ENCODE measurements around the gene CCL21.

The CCL21 gene

DNA sequence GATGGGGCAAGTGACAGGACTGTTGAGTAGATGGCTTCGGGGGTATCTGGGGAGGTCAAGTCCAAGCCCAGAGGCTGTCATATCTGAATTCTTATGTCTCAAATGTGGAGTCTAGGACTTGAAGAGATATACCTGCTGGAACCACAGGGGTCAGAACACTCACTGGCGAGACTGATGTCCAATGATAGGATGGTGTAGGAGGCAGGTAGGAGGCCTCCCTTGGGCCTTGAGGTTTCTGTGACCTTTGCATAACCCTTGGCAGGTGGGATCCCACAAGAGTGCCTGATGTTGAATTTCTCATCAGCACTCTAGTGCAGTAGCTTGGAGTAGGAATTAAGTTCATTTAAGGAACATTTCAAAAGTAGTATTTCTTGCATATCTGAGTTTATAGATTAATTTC is 2.8 kb downstream of the CCL21 start:
- DNase-seq, result no peak

DNA sequence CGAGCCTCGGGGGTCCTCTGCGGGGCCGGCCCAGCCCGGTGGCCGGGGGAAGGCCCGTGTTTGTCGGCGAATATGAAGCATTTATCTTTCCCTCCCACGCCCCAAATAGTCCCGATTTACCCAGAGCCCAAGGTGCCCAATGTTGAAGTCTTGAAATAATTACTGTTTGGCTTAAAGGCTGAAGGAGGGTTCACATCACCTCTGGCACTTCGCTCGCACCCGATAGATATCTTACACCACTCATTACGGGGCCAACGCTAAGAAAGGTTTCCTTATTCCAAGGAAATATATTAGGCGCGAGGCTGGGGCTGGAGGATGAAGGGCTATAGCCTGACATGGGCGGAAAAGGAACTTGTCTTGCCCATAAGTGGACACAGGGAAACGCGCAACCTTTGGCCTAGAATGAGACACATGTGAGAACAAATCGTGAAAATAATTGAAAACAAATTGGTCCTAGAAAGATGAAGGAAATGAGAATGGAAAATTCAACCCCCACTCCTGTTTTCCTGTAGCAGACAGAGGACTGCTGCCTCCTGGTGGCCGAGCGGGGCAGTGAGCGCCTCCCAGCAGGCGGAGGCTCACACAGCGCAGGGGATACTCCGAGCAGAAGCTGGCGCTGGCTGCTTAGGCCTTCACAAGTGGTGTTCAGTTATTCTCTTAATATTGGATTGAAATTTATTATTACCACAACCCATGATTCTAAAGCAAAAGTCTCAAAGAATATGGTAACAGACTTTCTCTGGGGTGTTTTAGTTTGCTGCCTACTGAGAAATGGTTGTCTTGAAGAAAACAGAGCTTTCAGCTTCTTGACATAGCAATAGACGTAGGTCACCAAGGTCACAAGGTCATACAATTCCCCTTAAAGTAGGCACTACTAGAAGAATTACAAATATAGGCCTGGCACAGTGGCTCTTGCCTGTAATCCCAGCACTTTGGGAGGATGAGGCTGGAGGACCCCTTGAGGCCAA is 7.9 kb downstream of the CCL21 start:
- peak; percentile 81 to 92 (median 86) for DNase-seq

DNA sequence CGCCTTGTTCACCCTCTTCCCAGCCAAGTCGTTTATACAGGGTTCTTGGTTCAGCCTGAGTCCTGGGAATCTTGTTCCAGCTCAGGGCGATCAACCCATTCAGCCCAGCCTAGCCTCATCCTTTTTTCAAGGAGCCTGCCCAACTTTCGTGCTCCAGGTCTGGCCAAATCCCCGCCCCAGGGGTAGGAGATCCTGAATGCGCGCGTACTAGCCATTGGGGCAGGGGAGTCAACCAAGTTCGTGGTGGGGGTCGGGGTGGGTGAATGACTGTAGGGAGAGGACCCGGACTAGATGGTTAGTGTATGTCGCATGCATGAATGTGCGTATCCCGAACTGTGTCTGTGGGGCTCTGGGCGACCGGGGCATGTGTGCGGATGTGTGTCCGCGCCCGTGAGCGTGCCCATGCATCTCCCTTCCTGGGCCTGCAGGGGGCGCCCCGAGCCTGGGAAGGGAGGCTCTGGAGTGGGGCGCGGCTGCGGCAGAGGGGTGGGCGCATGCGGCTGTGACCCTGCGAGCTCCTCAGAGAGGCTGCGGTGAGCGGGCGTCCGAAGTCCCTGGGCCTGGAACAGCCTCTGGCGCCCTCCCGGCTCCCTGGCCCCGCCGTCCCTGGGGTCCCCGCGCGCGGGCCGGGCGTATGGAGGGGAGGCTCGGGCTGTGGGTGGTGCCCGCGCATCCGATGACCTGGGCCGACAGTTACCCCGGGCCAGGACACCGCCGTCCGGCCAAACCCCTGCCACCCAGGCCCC is 8.7 kb downstream of the CCL21 start:
- DNase-seq, result peak; percentile 73 to 86 (median 82)

DNA sequence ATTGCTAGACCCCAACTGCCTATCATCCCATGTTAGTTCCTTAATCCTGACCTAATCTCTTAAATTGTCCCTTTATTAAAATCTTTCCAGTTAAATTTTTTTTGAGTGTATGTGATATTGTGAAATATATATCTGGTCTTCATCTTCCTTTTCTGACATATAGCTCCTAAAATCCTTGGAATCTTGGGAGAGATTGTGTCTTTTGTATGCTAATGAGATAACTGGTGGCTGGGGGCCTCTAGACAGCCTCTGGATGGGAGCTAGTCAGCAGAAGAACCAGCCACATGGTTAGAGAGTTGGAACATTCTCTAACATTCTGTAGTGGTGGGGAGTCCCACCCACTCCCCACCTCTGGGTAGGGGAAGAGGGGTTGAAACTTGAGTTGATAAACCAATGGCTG is 15.1 kb downstream of the CCL21 start:
- no peak for DNase-seq

DNA sequence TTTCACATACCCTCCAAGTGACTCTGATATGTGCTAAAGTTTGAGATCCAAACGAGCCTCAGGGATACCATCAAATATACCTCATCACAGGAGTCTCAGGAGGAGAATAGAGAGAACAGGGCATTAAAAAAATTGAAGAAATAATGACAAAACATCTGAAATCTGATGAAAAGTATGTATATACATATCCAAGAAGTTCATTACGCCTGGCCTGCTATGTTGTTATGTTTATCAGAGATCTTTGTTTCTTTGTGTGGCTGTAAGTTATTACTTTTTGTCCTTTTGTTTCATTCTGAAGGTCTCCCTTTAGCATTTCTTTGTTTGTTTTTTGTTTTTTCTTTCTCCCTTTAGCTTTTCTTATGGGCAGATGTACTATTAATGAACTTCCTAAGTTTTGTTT is 16.4 kb downstream of the CCL21 start:
- DNase-seq, result no peak

DNA sequence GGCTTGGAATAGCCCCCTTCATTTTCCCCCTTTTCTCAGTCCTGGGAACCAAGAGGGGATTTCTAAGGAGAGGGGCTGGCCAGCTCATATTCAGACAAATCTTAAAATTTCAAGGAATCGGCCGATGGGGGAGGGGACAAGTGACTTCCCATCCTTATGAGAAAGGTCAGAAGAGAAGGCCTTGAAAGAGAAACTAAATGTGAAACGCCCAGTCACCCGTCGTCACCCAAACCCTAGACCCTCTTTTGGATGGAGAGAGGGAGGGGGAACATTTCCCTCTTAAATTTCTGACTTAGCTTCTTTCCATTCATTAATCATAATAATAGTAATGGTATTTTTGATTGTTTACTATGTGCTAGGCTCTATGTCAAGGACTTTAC is 18.0 kb downstream of the CCL21 start:
- DNase-seq, result peak in 2 of 4 experiments; percentile 18 to 22

DNA sequence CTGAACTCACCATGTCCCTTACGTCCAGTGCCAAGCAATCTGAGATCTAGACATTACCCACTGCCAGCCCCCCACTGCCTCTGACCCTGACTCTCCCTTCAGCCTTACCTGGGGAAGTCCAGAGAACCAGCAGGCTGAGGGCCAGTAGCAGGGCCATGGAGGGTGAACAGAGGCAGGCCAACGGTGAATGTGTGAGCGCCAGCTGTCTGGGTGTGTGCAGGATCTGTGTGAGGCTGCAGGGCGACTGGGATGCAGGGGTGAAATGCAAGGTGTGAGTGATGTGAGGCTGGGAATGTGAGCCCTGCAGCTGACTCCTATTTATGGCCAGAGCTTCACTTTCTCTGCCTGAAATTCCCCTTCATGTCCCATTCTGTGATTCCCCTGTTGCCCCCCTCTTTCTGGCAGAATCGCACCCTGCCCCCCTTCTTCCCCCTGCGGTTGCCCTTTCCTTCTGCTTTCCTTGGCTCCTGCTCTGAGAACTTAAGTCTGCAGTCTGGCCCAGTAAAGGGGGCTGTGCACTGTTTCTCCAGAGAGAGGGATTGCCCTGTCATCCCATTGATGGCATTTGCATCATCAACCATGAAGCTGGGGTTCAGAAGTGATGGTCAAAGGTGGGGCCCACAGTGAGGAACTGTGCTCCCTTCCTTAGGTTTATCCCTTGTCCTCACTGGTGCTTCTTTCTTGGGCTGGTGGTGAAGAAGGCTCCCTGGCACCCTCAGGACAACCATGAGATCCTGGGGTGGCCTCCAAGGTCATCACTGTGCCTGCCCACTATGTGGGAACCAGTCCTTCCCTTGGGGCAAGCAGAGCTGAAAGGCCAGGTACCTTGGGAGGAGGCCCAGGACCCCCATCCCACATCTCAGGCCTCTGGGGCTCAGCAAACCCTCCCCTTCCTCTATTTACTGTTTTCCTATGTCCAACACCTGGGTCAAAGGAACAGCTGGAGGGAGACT is 18.7 kb downstream of the CCL21 start, which contains the start of gene CCL19:
Gene CCL19 (minus strand): TSS at position 294 of the 953 bp plus-strand sequence. CDS start 137 bp downstream, at position 157.
- peak; percentile 23 to 60 (median 47) for DNase-seq

DNA sequence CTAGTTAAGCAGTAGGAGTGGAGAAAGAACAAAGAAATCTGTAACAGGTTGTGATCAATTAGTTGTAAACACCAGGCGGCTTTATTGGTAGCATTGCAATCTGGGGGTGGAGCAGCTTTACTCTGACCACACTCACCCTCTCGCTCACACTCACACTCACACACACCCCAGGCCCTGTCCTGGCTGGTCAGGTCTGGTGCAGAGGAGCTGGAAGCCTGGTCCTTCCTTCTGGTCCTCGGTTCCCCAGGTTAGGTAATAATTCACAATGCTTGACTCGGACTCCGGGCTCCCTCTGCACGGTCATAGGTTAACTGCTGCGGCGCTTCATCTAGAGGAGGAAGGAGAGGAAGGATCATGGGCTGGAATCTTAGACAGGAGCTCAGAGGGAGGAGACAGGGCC is 20.4 kb downstream of the CCL21 start:
- no peak for DNase-seq

DNA sequence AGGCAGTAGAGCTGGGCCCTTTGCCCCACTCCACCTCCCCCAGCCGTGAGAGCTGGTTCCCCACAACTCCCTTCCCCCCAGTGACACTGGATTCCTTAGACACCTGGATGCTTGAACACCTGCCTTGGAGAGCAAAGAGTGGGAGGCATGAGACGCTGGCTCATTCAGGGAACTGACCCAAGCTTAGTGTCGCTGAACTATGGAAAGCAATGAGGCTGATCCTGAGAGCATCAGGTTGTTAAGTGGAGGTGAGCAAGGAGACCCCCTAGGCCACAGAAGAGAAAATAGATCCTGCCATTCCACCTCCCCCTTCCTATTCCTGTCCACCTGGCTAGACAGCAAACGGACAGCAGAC is 20.8 kb downstream of the CCL21 start:
- no peak for DNase-seq

DNA sequence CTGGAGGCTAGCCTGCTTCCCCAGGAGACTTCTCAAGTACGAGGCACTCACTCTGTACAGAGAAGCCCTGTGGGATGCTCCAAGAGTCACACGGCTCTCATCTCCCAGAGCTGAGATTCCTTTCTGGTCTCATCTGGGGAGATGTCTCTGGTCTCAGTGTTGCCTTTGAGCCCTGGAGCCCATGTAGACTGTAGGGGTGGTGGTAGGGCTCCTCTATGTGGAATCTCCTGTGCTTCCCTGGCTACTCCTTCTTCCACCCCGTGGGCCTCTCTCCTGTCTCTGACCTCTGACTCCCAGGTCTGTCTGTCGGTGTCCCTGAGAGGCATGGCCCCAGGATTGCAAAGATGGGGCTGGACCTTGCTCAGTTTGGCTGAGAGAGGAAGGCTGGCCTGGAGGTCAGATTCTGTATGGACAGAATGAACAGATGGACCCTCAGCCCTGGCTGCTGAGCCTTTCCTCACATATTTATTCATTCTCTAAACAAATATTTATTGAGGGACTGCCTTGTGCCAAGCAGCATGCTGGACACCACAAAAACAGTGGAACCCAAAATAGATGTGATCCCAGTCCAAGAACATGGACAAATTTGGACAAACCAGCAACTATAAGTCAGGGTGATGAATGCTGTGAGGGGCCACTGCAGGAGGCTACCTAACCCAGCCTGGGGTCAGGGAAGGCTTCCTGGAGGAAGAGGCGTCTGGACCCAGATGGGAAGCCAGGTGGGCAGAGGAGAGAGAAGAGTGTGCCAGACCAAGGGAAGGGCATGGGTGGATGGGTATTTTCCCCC is 21.4 kb downstream of the CCL21 start:
- no peak for DNase-seq

DNA sequence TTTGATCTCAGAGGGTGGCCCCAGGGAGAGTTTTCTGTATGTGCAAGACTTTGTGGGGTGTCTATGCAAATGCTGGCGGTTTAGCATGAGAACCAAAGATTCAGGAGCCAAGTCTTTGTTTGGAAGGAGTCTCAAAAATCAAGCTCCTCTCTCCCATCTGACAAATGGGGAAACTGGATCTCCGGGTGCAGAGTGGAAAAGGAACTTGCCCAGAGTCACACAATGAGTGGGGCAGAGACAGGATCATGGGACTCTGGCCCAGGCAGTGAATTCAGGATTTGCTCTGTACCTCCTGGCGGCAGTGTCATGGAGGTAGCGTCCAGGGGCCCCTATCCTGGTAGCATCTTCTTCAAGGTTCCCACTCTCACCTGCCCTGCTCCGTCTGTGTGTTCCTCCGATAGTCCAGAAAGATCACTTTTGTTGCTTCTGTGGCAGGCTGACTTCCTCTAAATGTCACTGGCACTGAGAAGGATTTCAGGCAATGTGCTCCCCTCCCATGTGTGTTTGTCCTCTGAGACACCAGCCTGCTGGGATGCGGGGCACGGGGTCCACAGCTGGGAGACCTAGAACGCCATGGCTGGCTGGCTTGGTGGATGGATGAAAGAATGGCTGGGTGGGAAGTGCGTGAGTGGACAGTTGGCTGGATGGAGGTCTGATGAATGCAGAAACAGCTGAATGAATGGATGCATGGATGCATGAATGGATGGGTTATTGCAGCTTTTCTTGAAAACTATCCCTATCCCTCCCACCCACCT is 22.5 kb downstream of the CCL21 start:
- DNase-seq, result peak; percentile 47 to 68 (median 58)

DNA sequence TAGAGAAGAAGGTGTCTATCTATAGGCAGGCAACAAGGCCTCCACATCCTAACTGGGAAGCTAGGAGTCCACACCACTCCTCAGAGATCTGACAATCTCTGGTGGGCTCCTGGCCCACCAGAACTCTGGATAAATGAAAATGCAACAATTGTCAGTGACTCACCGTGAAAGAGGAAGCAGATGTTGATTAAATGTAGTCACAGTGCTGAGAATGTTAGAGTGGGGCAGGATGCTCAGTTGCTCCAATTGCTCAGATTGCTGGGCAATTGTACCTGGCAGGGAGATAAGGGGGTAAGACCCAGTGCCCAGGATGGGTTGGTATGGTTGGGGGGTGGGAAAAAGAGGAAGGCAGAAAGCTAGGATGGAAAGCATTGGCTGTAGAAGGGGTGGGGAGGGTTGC is 23.2 kb downstream of the CCL21 start:
- DNase-seq, result peak; percentile 15 to 58 (median 36)

DNA sequence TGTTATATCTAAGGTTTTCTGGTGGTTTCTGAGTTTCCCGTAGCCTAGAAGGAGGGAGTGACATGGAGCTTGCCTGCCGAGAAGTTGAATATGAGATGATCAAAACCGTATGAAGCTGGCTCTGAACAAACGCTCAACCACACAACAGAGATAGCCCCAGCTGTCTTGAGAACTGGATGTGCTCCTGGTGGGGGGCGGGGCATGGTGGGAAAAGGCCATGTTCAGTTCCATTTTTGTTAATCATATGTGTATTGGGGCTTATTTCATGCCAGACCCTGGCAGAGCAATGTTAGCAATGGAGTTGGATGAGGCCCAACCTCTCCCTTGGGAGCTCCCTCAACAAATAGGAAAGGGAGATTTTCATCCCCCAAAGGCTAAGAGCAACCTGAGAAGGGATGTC is 23.7 kb downstream of the CCL21 start:
- no peak for DNase-seq

DNA sequence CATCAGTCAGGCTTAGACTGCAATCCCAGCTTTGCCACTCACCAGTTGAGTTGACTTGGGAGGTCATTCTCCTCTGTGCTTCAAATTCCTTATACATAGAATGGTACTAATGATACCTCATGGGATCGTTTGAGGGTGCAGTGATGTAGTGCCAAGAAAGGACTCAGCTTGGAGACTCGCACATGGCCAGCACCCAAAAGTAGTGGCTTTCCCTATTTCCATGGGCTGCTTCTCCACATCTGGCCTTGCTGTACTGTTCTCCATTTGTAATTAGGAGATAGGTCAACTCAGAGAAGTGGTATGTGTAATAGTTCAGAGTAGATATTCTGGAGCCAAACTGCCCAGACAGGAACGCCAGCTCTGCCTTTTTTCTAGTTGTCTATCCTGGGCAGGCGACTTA is 24.3 kb downstream of the CCL21 start:
- DNase-seq, result no peak

DNA sequence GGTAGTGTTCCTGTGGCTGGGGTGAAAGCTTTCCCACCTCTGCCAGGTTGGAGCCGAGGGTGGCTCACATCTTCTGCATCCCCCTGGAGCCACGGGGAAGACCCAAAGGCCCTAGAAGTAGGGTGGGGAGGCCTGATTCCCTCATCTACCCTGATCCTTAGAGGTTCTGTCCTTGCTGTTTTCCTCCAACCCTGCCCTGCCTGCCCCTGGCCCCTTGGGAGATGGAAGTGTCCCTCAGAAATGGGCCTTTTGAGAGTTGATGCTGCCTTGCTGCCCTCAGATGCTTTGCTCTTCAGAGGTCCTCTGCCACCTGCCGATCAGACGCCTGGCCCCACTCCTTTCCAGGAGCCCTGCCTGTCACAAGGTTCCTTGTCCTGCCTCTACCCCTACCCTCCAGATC is 25.1 kb downstream of the CCL21 start:
- no peak for DNase-seq

DNA sequence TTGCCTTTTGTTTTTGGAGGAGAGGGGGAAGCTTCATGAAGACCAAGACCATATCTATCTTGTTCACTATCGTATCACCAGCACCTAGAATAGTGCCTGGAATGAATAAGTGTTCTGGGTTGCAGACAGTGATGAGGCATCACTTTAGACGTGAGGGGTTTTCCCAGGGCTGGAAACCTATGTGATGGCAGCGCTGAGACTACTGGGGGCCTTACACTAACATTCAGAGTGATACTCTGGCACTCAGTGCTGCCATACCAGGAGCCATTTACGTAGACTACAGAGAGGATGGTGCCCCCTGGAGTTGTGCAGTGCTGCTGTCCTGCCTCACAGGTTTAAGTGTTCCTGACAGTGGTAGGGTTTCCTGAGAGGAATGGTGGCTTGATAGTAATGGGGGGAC is 25.8 kb downstream of the CCL21 start:
- DNase-seq, result no peak

DNA sequence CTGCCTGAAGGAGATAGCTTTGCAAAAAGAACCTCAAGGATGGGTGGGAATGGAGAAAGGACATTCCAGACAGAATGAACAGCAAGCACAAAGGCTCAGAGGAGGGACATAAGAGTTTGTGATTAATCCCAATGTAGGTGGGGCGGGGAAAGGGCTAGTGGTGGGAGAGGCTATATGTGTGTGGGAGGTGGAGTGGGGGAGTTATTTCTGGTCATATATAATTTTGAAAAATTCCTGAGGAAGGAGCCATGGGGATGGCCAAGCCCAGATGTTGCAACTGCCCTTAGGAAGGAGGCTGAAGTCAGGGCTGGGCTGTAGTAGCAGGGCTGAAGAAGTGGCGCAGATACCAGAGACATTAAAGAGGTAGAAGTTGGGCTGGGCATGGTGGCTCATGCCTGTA is 34.1 kb downstream of the CCL21 start:
- DNase-seq, result no peak

DNA sequence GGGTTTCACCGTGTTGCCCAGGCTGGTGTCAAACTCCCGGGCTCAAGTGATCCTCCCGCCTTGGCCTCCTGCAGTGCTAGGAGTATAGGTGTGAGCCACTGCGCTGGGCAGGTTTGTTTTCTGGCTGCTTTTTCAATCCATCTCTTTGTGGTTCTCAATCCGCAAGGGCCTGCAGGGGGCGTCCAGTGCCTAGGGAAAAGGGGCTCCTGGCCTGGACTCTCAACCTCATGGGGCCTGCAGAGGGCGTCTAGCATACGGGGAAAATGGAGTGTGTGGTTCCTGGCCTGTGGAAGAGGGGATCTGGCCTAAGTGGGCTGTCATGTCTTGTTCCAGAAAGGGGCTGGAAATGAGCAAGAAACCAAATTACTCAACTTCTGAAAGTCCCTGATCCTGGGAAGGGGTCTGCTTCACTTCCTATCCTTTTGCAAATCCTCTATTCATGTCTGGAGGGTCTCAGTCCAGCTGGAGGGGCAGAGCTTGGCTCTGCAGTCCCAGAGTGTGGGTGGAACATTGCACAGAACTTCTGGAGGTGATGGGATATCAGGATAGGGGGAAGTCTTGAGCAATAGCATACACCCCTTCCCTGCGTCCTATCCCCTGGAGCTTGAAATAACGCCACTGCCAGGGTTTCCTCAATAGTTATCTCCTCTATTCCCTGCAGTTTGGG is 34.8 kb downstream of the CCL21 start:
- peak; percentile 86 to 95 (median 90) for DNase-seq

DNA sequence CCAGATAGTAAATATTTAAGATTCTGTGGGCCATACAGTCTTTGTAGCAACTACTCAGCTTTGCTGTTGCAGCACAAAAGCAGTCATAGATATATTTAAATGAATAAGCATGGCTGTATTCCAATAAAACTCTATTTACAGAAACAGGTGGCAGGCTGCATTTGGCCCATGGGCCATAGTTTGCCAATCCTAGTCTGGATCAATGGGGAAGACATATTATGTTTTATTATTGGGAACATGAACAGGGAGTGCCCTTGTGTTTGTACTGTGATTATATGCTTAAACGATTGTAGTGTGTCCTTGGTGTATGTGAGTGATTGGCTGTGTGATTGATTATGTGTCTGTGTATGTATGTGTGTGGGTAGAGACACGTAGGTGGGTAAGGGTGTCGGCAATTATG is 35.5 kb downstream of the CCL21 start:
- DNase-seq, result no peak

DNA sequence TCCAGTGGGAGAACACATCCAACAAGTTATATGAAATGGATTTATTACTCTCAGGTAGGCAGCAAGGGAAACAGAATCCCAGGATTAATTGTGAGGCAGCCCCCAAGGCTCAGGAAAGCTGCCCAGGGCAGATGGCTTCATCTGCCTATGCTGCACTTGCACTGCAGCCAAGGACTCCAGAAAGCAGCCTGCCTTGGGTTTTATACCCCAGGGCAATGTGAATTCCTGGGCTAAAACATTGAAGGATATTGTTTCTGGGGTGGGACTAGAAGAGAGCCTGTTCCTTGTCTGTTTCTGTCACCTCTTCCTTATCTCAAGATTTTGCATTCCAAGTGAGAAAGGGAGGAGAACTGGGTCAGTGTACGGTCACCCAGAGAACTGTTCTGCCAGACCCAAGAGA is 38.6 kb downstream of the CCL21 start:
- no peak for DNase-seq

Data from suppressor macrophage (primary cell).